NCI-H1092 treated with DMSO at 0.1 percent for 48 hours (cell line): Measurements from ENCODE around the gene TAS2R19.
"Not testable (repeated sequence)": the region's sequence is repeated elsewhere in the genome, so short reads cannot be mapped to it uniquely, and the experiment has no call there.

Source experiments
- DNase-seq: peaks from one replicate; lab custom pipeline; 2025; lab: John Stamatoyannopoulos, UW

TAS2R19 gene

GRCh38 chr12:11022520-11022919, at the start of gene TAS2R19:
TAS2R19 (minus strand) TSS chr12:11022620; CDS start chr12:11022571, 49 bp downstream.
- DNase-seq: no peak

GRCh38 chr12:11071414-11071813, 49.0 kb upstream of the TAS2R19 start:
- DNase-seq: no peak

GRCh38 chr12:11070999-11071398, 48.6 kb upstream of the TAS2R19 start:
- no peak for DNase-seq

GRCh38 chr12:11069854-11070365, 47.5 kb upstream of the TAS2R19 start:
- no peak for DNase-seq

- no peak for DNase-seq
These were observed 45.1 kb upstream of the TAS2R19 start for GRCh38 chr12:11067514-11067913.

GRCh38 chr12:11062194-11062593, 39.8 kb upstream of the TAS2R19 start, which contains the start of gene TAS2R46:
TAS2R46 (minus strand) TSS chr12:11062294; CDS start chr12:11062294, 0 bp downstream.
- not testable (repeated sequence) for DNase-seq

- DNase-seq: no peak
These were observed 37.4 kb upstream of the TAS2R19 start for GRCh38 chr12:11059784-11060183.

- DNase-seq: no peak
These were observed 36.6 kb upstream of the TAS2R19 start for GRCh38 chr12:11059041-11059440.

GRCh38 chr12:11055306-11055705, 32.9 kb upstream of the TAS2R19 start:
- no peak for DNase-seq

GRCh38 chr12:11049806-11050531, 27.5 kb upstream of the TAS2R19 start:
- DNase-seq: not testable (repeated sequence)

- DNase-seq: not testable (repeated sequence)
These were observed 18.9 kb upstream of the TAS2R19 start for GRCh38 chr12:11041366-11041765.

- DNase-seq: no peak
These were observed 17.7 kb upstream of the TAS2R19 start for GRCh38 chr12:11040162-11040561.

- DNase-seq: no peak
These were observed 16.8 kb upstream of the TAS2R19 start for GRCh38 chr12:11039171-11039570.

- not testable (repeated sequence) for DNase-seq
These were observed 11.5 kb upstream of the TAS2R19 start for GRCh38 chr12:11033959-11034358.

- no peak for DNase-seq
These were observed 8.9 kb upstream of the TAS2R19 start, which contains the start of gene TAS2R31 for GRCh38 chr12:11031307-11031706. TAS2R31 (minus strand) TSS chr12:11031407; CDS start chr12:11031335, 72 bp downstream.

- DNase-seq: no peak
These were observed 3.7 kb upstream of the TAS2R19 start for GRCh38 chr12:11026118-11026517.

GRCh38 chr12:11023387-11023786, 967 bp upstream of the TAS2R19 start:
- DNase-seq: no peak

- no peak for DNase-seq
These were observed 5.5 kb downstream of the TAS2R19 start for GRCh38 chr12:11016937-11017336.

- DNase-seq: no peak
These were observed 6.5 kb downstream of the TAS2R19 start for GRCh38 chr12:11015775-11016430.

GRCh38 chr12:11014234-11014633, 8.2 kb downstream of the TAS2R19 start:
- no peak for DNase-seq

GRCh38 chr12:11007608-11008007, 14.8 kb downstream of the TAS2R19 start:
- no peak for DNase-seq

- DNase-seq: no peak
These were observed 24.2 kb downstream of the TAS2R19 start, which contains the start of gene TAS2R20 for GRCh38 chr12:10998204-10998603. TAS2R20 (minus strand) TSS chr12:10998304; CDS start chr12:10997875, 429 bp downstream.

- DNase-seq: no peak
These were observed 28.1 kb downstream of the TAS2R19 start for GRCh38 chr12:10994307-10994706.
